Neural progenitor cell (in vitro differentiated cells): ENCODE measurements around the gene TSHZ2.

Source experiments
- EZH2 ChIP-seq: fragments of 200-600 bp; sonication (generic); IDR thresholded peaks from 2 replicates; pipeline ENCODE4 v1.6.1; 2017; ENCODE audit warnings: antibody characterized with exemption, mild to moderate bottlenecking, moderate library complexity
- TF ChIP-seq, protein P1 (sequence below): fragments of 200-600 bp; sonication (generic); IDR thresholded peaks from 2 replicates; pipeline ENCODE4 v1.5.1; 2017; ENCODE audit warnings: antibody characterized with exemption, mild to moderate bottlenecking

DNA sequence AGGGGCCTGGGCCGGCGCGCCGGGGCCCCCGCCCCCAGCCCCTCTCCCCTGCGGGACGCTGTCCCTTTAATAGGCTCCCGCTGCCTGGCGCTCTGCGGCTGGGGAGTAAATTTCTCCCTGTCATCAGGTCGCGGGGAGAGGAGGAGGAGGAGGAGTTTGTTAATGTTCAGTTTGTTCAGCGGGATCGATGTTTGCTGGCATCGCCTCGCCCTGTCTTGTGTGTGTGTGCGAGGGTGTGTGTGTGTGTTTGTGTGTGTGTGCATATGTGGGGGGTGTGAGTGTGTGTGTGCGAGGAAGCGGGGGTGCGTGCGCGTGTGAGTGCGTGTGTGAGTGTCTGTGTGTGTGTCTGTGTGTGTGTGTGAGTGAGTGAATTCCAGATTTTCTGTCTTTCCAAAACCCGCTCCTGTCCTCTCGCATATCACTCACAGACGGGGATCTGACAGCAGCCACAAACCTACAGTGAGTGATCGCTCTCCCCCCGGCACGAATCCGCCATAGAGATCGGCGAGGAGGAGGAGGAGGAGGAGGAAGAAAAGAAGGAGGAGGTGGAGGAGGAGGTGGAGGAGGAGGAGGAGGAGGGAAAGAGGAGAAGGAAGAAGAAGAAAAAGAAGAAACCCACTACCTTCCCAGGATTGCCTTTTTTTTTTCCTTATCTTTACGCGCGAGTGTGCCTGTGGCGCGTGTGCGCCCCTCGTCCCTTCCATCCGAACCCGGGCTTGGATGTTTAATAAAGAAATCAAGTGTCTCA, at the start of gene TSHZ2:
- TF ChIP-seq, protein P1, sequence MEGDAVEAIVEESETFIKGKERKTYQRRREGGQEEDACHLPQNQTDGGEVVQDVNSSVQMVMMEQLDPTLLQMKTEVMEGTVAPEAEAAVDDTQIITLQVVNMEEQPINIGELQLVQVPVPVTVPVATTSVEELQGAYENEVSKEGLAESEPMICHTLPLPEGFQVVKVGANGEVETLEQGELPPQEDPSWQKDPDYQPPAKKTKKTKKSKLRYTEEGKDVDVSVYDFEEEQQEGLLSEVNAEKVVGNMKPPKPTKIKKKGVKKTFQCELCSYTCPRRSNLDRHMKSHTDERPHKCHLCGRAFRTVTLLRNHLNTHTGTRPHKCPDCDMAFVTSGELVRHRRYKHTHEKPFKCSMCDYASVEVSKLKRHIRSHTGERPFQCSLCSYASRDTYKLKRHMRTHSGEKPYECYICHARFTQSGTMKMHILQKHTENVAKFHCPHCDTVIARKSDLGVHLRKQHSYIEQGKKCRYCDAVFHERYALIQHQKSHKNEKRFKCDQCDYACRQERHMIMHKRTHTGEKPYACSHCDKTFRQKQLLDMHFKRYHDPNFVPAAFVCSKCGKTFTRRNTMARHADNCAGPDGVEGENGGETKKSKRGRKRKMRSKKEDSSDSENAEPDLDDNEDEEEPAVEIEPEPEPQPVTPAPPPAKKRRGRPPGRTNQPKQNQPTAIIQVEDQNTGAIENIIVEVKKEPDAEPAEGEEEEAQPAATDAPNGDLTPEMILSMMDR = no peak
- no peak for TF ChIP-seq EZH2
